ENCODE data around the gene HPCAL1. TPM values are rescaled to one million over a fixed set of nuclear protein-coding genes. Genes with fewer than 3 reads are reported as not detected.

The HPCAL1 gene
- total RNA-seq, 1 donor: 68.9 TPM

DNA sequence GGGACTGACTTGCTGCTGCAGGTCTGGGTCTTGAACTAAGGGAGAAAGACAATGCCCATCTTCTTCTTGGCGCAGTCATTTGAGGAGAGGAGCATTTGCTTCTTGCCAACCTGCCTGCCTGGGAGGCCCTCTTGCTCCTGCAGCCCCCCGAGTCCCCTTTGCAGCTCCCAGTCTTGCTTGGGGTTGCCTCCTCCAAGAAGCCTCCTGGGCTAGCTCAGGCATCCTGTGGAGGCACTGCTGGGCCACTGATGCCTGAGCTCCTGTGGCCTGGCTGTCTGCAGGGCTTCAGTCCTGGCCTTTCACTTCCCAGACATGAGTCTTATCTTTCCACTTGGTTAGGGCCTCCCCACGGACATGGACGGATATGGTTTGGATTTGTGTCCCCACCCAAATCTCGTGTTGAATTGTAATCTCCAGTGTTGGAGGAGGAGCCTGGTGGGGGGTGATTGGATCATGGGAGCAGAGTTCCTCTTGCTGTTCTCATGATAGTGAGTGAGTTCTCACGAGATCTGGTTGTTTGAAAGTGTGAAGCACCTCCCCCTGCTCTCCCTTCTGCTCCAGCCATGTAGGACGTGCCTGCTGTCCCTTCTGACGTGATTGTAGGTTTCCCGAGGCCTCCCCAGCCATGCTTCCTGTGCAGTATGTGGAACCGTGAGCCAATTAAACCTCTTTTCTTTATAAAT is 17.3 kb downstream of the HPCAL1 start:
- DNase-seq (ENCODE audit: low read depth in 2 of 3, low spot score in 2 of 3): no peak

DNA sequence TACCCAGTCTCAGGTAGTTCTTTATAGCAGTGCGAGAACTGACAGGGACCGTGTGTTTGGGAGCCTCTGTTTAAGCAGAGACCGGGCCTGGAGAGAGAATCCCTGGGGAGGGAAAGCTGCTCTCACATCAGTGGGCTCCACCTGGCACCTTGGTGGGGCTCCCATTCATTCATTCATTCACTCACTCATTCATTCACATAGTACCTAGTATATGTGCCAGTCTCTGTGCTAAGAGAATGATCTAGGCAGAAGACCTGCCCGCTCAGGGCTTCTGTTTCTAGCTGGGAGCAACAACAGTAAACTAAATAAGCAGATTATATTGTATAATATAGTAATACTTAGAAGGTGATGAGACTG is 17.8 kb downstream of the HPCAL1 start:
- DNase-seq (ENCODE audit: low read depth in 2 of 3, low spot score in 2 of 3): no peak

DNA sequence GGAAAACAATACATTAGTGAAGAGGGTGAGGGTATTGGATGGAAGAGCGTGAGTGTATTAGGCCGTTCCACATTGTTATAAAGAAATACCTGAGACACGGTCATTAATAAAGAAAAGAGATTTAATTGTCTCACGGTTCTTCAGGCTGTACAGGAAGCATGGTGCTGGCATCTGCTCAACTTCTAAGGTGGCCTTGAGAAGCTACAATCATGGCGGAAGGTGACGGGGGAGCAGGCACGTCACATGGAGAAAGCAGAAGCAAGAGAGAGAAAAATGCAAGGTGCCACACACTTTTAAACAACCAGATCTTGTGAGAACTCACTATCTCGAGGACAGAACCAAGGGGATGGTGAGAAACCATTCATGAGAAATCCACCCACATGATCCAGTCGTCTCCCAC is 18.2 kb downstream of the HPCAL1 start:
- DNase-seq (ENCODE audit: low read depth in 2 of 3, low spot score in 2 of 3): no peak

DNA sequence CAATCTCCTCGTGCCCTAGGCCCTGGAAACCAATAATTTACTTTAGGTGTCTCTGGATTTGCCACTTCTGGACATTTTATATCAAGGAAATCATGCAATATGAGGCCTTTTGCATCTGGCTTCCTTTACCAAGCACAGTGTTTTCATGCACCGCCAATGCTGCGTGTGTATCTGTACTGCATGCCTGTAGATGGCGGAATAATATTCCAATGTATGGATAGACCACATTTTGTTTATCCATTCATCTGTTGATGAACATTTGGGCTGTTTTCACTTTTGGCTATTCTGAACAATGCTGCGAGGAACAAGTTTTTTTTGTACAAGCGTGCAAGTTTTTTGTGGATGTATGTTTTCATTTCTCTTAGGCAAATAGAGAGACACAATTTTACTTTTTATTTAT is 18.9 kb downstream of the HPCAL1 start:
- no peak for DNase-seq (ENCODE audit: low read depth in 2 of 3, low spot score in 2 of 3)

DNA sequence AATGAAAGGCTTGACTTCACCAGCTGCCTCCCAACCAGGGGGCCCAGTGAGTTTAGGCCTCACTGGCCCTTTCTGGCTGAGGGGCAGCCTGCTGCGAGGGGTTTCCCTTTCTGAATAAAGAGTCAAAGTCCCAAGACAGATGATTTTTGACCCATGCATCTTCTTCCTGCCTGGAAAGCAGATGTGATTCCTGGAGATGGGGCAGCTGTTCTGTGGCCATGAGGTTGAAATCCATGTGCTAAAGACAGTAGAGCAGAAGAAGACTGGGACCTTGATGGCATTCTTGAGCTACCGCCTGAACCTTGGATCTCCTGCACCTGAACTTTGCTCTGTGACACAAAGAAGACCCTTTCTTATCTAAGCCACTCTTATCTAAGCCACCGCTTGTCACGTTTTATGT is 19.8 kb downstream of the HPCAL1 start:
- no peak for DNase-seq (ENCODE audit: low read depth in 2 of 3, low spot score in 2 of 3)

- no peak for DNase-seq (ENCODE audit: low read depth in 2 of 3, low spot score in 2 of 3)
Observed at GRCh38 chr2:10322973-10323372, 20.3 kb downstream of the HPCAL1 start.

- no peak for DNase-seq (ENCODE audit: low read depth in 2 of 3, low spot score in 2 of 3)
Observed at GRCh38 chr2:10323535-10323934, 20.8 kb downstream of the HPCAL1 start.

DNA sequence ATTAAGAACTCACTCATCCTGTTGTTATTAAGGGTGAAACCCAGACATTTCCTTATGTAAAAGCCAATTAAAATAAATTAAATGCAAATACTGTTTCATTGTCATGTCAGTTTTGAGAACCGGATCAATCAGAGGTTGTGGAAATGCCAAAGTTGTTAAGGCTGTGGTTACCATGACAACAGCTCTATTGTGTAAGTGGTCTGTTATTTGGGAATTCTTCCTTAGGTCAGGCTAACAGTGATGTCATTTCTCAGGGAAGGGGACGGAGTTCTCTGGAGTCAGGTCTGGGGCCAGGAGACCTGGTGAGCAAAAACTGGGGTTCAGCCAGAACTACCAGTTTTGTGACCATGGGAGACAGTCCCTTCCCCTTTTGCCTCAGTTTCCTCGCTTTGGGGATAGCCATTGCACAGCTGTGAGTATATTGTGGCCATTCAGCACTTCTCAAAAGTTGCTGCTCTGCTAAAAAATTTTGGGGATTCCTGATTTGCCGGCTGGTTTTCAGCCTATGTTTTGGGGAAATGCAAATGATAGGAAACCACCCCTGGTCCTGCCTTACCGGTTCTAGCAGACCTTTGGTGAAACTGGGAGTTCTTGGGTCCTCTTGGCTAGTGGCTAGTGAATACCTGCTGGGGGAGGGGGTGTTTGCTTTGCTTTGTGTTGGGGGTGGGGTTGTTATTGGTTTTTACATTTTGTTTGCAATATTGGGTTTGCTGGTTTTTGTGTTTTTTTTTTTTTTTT is 21.6 kb downstream of the HPCAL1 start:
- no peak for DNase-seq (ENCODE audit: low read depth in 2 of 3, low spot score in 2 of 3)

- DNase-seq (ENCODE audit: low read depth in 2 of 3, low spot score in 2 of 3): no peak
Observed at GRCh38 chr2:10325278-10326145, 22.8 kb downstream of the HPCAL1 start.

GRCh38 chr2:10326151-10326616 is 23.5 kb downstream of the HPCAL1 start:
- DNase-seq (ENCODE audit: low read depth in 2 of 3, low spot score in 2 of 3): no peak

GRCh38 chr2:10326707-10327594 is 24.2 kb downstream of the HPCAL1 start:
- DNase-seq (ENCODE audit: low read depth in 2 of 3, low spot score in 2 of 3): no peak

DNA sequence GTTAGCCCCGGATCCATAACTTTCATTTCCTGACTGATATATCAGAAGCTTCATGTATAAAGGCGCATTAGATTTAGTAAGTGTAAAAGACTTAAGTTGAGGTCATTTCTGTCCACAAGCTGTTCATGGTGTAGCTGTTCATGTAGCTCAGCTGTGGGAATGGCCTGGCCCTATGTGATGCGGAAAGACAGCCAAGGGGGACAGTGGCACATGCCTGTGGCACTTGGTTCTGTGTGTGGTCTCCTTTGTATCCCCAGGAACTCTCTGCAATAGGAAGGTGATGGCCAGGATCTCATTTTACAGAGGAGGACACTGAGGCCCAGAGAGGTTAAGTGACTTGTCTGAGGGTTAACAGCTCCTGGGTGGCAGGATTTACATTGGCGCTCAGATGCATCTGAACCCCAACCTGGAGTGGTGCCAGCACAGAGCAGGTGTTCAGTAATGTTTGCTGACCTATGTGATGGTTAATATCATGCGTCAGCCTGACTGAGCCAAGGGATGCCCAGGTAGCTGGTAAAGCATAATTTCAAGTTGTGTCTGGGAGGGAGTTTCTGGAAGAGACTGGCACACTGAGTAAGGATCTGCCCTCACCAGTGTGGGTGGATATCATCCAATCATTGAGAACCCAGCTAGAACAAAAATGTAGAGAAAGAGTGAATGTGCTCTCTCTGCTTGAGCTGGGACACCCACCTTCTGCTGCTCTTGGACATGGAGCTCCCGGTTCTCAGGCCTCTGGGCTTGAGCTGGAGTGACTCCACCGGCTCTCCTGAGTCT is 25.4 kb downstream of the HPCAL1 start:
- no peak for DNase-seq (ENCODE audit: low read depth in 2 of 3, low spot score in 2 of 3)

- no peak for DNase-seq (ENCODE audit: low read depth in 2 of 3, low spot score in 2 of 3)
Observed at GRCh38 chr2:10328670-10329579, 26.2 kb downstream of the HPCAL1 start.

DNA sequence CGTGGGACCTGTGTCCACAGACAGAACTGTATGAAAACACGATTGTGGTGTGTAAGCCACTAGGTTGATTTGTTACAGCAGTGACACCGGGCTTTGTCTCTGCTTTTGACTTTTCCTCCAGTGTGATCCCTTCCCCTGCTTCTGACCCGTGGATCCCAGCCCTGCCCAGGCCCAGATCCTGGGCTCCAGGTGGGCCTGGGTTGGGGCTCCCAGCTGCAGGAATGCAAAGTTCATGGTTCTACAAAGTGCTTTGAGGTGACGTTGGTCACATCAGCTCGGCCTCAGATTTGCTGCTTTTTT is 26.8 kb downstream of the HPCAL1 start:
- no peak for DNase-seq (ENCODE audit: low read depth in 2 of 3, low spot score in 2 of 3)

DNA sequence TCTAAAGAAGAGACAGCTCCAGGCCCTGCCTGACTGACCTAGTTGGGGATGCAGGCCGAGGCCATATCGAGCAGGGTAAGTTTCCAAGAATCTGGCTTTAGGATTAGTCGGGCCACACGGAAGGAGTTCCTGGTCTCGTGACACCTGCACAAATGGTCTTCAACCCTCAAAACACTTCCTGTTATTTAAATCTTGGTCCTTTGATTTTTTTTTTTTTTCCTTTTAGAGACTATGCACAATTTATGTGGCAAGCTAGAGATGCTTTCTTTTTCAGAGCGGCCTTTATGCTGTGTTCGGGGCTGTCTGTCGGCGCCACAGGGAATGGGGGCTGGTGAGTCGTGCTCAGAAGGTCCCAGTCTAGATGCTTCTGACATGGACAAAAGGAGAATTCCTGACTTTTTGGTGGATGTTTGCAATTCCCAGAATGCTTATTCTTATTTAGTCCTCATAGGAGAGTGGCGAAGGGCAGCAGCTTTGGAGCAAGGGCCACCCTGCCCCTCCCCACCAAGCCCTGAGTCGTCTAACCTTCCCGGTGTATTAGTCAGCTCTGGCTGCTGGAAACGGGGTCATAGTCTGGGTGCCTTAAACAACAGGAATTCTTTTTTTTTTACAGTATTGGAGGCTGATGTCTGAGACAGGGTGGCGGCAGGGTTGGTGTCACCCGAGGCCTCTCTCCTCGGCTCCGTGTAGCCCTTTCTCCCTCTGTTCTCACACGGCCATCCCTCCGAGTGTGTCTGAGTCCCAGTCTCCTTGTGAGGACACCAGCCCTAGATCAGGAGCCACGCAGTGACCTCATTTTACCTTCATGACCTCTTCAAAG is 27.4 kb downstream of the HPCAL1 start:
- DNase-seq (ENCODE audit: low read depth in 2 of 3, low spot score in 2 of 3): peak in 1 of 3 donors; percentile 35

DNA sequence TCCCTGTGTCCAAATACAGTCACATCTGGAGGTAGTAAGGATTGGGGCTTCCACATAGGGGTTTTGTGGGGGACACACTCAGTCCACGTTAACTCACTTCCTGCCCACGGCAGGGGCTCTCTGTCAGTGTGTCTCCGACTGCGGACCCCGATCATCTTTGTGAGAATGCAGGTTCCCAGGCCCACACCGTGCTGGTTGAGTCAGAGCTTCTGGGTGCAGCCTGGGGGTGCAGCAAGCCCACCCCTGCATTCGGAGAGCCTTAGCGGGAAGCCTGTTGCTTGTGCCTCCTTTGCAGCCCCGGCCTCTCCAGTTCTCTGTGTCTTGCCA is 28.0 kb downstream of the HPCAL1 start:
- no peak for DNase-seq (ENCODE audit: low read depth in 2 of 3, low spot score in 2 of 3)

DNA sequence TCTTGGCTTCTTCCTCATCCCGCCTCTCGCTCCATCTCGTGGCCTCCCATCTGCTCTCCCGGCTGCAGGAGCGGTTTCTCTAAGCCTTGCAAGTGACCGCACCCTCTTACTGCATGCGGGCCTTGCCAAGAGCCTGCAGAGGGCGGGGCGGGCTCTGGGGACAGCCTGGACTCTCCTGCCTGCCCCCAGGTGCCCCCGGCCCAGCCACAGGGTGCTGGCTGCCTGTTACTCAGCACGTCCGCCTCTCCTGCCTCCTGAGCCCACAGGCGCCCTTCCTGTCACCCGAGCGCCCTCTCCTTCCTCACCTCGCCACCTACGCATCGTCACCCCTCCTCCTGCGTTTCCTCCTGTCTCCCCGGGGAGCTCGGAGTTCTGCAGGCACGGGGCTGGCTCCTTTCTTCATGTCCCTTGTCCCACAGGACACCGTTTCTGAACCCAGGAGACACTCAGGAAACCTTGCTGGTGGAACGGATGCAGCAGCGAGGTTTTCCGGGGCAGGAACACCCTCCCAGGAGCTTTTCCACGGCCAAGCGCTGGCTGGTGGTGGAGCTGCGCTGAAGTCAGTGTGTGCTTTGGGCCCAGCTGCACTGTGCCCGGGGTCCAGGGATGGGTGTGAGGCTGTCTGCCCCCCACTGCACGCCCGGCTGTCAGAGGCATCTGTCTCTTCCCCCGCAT is 28.5 kb downstream of the HPCAL1 start:
- peak; percentile 39 to 65 (median 55) for DNase-seq (ENCODE audit: low read depth in 2 of 3, low spot score in 2 of 3)

Data from hematopoietic multipotent progenitor cell (in vitro differentiated cells).